K562 (cell line): ENCODE measurements around the gene MACF1. TPM values are rescaled to one million over a fixed set of nuclear protein-coding genes. Genes with fewer than 3 reads are reported as not detected.

Source experiments
- GTF2E2 ChIP-seq: fragments of 200-800 bp; sonication (Bioruptor generic); IDR thresholded peaks from 2 replicates; pipeline ENCODE4 v1.6.1; 2016; ENCODE audit warnings: missing genetic modification characterization, missing compliant biosample characterization
- ID3 ChIP-seq, 2 experiments: fragments of 250-450 bp in 1 of 2; fragments of 450-650 bp in 1 of 2; sonication (Bioruptor Pico) in 1 of 2; IDR thresholded peaks; 2 replicates each; pipeline versions ENCODE4 v1.6.1 to v1.8.0; 2016 to 2021; ENCODE audit warnings: mild to moderate bottlenecking in 2 of 2, moderate library complexity in 2 of 2, missing compliant biosample characterization in 1 of 2, missing genetic modification characterization in 1 of 2
- L3MBTL2 ChIP-seq: fragments of 450-650 bp; IDR thresholded peaks from 2 replicates; pipeline ENCODE4 v1.6.1; 2016; ENCODE audit warnings: mild to moderate bottlenecking, moderate library complexity
- MNT ChIP-seq, 2 experiments: fragments of 450-650 bp; conservative IDR thresholded peaks; 2 replicates each; pipeline ENCODE4 v1.6.1; 2017; ENCODE audit warnings: mild to moderate bottlenecking in 2 of 2, moderate library complexity in 2 of 2
- MYC ChIP-seq, 2 experiments: fragments of 250-450 bp in 1 of 2; sonication (Bioruptor Pico) in 1 of 2; IDR thresholded peaks; 2 replicates each; pipeline versions ENCODE4 v1.5.1 to v1.6.1; 2012 to 2021; ENCODE audit warnings: low read depth in 2 of 2, borderline replicate concordance in 1 of 2, improper control_type of control experiment in 1 of 2, low read length in 1 of 2, mild to moderate bottlenecking in 1 of 2, moderate library complexity in 1 of 2
- NUFIP1 ChIP-seq: fragments of 450-650 bp; IDR thresholded peaks from 2 replicates; pipeline ENCODE4 v1.6.1; 2018; ENCODE audit not compliant: partially characterized antibody
- PKNOX1 ChIP-seq: fragments of 450-650 bp; IDR thresholded peaks from 2 replicates; pipeline ENCODE4 v1.6.1; 2016
- PRDM10 ChIP-seq: fragments of 450-650 bp; IDR thresholded peaks from 2 replicates; pipeline ENCODE4 v1.6.1; 2018; ENCODE audit not compliant: partially characterized antibody
- PYGO2 ChIP-seq: fragments of 450-650 bp; IDR thresholded peaks from 2 replicates; pipeline ENCODE4 v1.6.1; 2016; ENCODE audit warnings: mild to moderate bottlenecking, missing genetic modification characterization, moderate library complexity, missing compliant biosample characterization
- RAD51 ChIP-seq: fragments of 450-650 bp; IDR thresholded peaks from 2 replicates; pipeline ENCODE4 v1.7.1; 2016; ENCODE audit warnings: low read depth, mild to moderate bottlenecking, borderline replicate concordance
- ZBTB33 ChIP-seq: sonication (generic); formaldehyde crosslinking; IDR thresholded peaks from 2 replicates; pipeline ENCODE4 v1.8.1; 2023; ENCODE audit warnings: mild to moderate bottlenecking, missing genetic modification reagents
- ZKSCAN8 ChIP-seq: fragments of 200-800 bp; sonication (Bioruptor generic); IDR thresholded peaks from 2 replicates; pipeline ENCODE4 v1.6.1; 2016; ENCODE audit warnings: missing genetic modification characterization, missing compliant biosample characterization
- ZNF253 ChIP-seq: fragments of 250-450 bp; sonication (Bioruptor Pico); conservative IDR thresholded peaks from 2 replicates; pipeline ENCODE4 v1.6.1; 2021; ENCODE audit warnings: mild to moderate bottlenecking
- polyA plus RNA-seq, 8 experiments: library from polyadenylated mRNA; depleted of rRNA in 4 of 8; stranded (reverse) in 5 of 8; unstranded in 3 of 8; fragments of >200 nt; fragmentation: Nextera tagmentation in 2 of 8; fragmentation: Illumina TruSeq in 1 of 8; extraction: Ambion mirVana in 2 of 8; extraction: Trizol in 1 of 8; gene quantifications; 2 replicates each; pipeline versions ENCODE4 v1.2.1 to v1.2.3, GENCODE V29; 2011 to 2014; ENCODE audit warnings: inconsistent platforms in 1 of 8, missing spikeins in 1 of 8
- total RNA-seq, 7 experiments: library from RNA; depleted of rRNA in 6 of 7; stranded (reverse); fragments of >200 nt in 6 of 7; fragmentation: Illumina TruSeq in 2 of 7; extraction: Trizol in 2 of 7; gene quantifications; 2 replicates each; pipeline versions ENCODE4 v1.2.1 to v1.2.3, GENCODE V29; 2011 to 2021; ENCODE audit warnings: low replicate concordance in 1 of 7

MACF1 gene
- total and polyA plus RNA-seq, 9 of the 15 experiments (the other 6 are each of a cell fraction or from before 2014, with no cell fraction given) = 13.2 to 232 (median 112) TPM

GRCh38 chr1:39385067-39385988 lies 180.8 kb downstream of the MACF1 start (continued):
- TF ChIP-seq PRDM10 = peak; percentile 61
- peak; percentile 70 for TF ChIP-seq PKNOX1
- TF ChIP-seq MYC (IDR thresholded peaks at IDR 0.05; ENCODE audit: low read depth, low read length) = peak; percentile 85
- TF ChIP-seq MYC (CRISPR knock-in tag; IDR thresholded peaks at IDR 0.05; ENCODE audit: borderline replicate concordance, low read depth) = no peak
- TF ChIP-seq MNT (conservative IDR thresholded peaks at IDR 0.05) = peak; percentile 54 to 60; a peak in 3 of 4 replicates
- peak; percentile 89 for TF ChIP-seq NUFIP1
- TF ChIP-seq ZBTB33 (CRISPR knock-in tag) = no peak
- TF ChIP-seq L3MBTL2 = peak; percentile 99
- TF ChIP-seq GTF2E2 (tag) = no peak
- no peak for TF ChIP-seq ID3 (CRISPR knock-in tag; IDR thresholded peaks at IDR 0.05)
- TF ChIP-seq ID3 (tag; IDR thresholded peaks at IDR 0.05) = peak; percentile 86
- no peak for TF ChIP-seq PYGO2
- TF ChIP-seq ZKSCAN8 (CRISPR knock-in tag) = peak; percentile 76; the same call in 1 of the 2 replicates
- TF ChIP-seq ZNF253 (CRISPR knock-in tag) = no peak
- peak; percentile 39; the same call in 1 of the 2 replicates for TF ChIP-seq RAD51
